K562 (cell line): ENCODE results near the gene CLCN1. TPM values are rescaled to one million over a fixed set of nuclear protein-coding genes. Genes with fewer than 3 reads are reported as not detected.

Experiments used
- COPS2 ChIP-seq: fragments of 450-650 bp; conservative IDR thresholded peaks from 2 replicates; pipeline ENCODE4 v1.6.1; 2016; ENCODE audit warnings: mild to moderate bottlenecking, moderate library complexity
- MXI1 ChIP-seq: IDR thresholded peaks from 2 replicates; pipeline ENCODE4 v1.6.1; 2011; ENCODE audit warnings: low read depth, mild to moderate bottlenecking, improper control_type of control experiment, low read length
- NFATC3 ChIP-seq: fragments of 450-650 bp; IDR thresholded peaks from 2 replicates; pipeline ENCODE4 v1.6.1; 2017; ENCODE audit warnings: mild to moderate bottlenecking
- RB1 ChIP-seq: fragments of 450-650 bp; IDR thresholded peaks from 2 replicates; pipeline ENCODE4 v1.6.1; 2017; ENCODE audit warnings: low read depth, mild to moderate bottlenecking
- RBM22 ChIP-seq: fragments of 200-400 bp; formaldehyde crosslinking; IDR thresholded peaks from 2 replicates; pipeline ENCODE4 v1.6.1; 2018; ENCODE audit warnings: low read length, low read depth; ENCODE audit not compliant: poor library complexity, severe bottlenecking
- ZBTB40 ChIP-seq, 2 experiments: fragments of 450-650 bp in 1 of 2; sonication (generic) in 1 of 2; formaldehyde crosslinking in 1 of 2; IDR thresholded peaks; 2 replicates each; pipeline versions ENCODE4 v1.7.1 to v1.9.0; 2016 to 2022; ENCODE audit warnings: inconsistent platforms in 1 of 2, mild to moderate bottlenecking in 1 of 2, missing genetic modification reagents in 1 of 2
- ZFP36 ChIP-seq: fragments of 150-350 bp; IDR thresholded peaks from 2 replicates; pipeline ENCODE4 v1.6.1; 2018; ENCODE audit warnings: low read length, low read depth; ENCODE audit not compliant: partially characterized antibody
- ZMIZ1 ChIP-seq, 2 experiments: fragments of 150-350 bp in 1 of 2; IDR thresholded peaks; 2 replicates each; pipeline ENCODE4 v1.6.1; 2012 to 2016; ENCODE audit warnings: low read depth in 2 of 2, low read length in 2 of 2, mild to moderate bottlenecking in 1 of 2, moderate library complexity in 1 of 2
- ZNF384 ChIP-seq: IDR thresholded peaks from 2 replicates; pipeline ENCODE4 v1.6.1; 2012; ENCODE audit warnings: low read depth, low read length, improper control_type of control experiment
- ZNF449 ChIP-seq: fragments of 250-450 bp; sonication (Bioruptor Pico); IDR thresholded peaks from 2 replicates; pipeline ENCODE4 v1.8.0; 2022; ENCODE audit warnings: moderate library complexity, mild to moderate bottlenecking, inconsistent platforms
- ZNF511 ChIP-seq: sonication (generic); formaldehyde crosslinking; IDR thresholded peaks from 2 replicates; pipeline ENCODE4 v1.8.0; 2022; ENCODE audit warnings: mild to moderate bottlenecking, missing genetic modification reagents
- polyA plus RNA-seq, 8 experiments: library from polyadenylated mRNA; depleted of rRNA in 4 of 8; stranded (reverse) in 5 of 8; unstranded in 3 of 8; fragments of >200 nt; fragmentation: Nextera tagmentation in 2 of 8; fragmentation: Illumina TruSeq in 1 of 8; extraction: Ambion mirVana in 2 of 8; extraction: Trizol in 1 of 8; gene quantifications; 2 replicates each; pipeline versions ENCODE4 v1.2.1 to v1.2.3, GENCODE V29; 2011 to 2014; ENCODE audit warnings: inconsistent platforms in 1 of 8, missing spikeins in 1 of 8
- total RNA-seq, 7 experiments: library from RNA; depleted of rRNA in 6 of 7; stranded (reverse); fragments of >200 nt in 6 of 7; fragmentation: Illumina TruSeq in 2 of 7; extraction: Trizol in 2 of 7; gene quantifications; 2 replicates each; pipeline versions ENCODE4 v1.2.1 to v1.2.3, GENCODE V29; 2011 to 2021; ENCODE audit warnings: low replicate concordance in 1 of 7

The CLCN1 gene
- total and polyA plus RNA-seq, 9 of the 15 experiments (the other 6 are each of a cell fraction or from before 2014, with no cell fraction given): 0.01 to 0.11 (median 0.04) TPM; not detected in 4

- TF ChIP-seq ZMIZ1 (IDR thresholded peaks at IDR 0.05; ENCODE audit: low read depth in 2 of 2, low read length in 2 of 2) (no peak), MXI1 (no peak), ZNF384 (no peak), NFATC3 (no peak), ZNF511 (no peak), ZFP36 (peak; percentile 24), COPS2 (no peak), ZBTB40 (IDR thresholded peaks at IDR 0.05) (no peak), ZBTB40 (CRISPR knock-in tag; IDR thresholded peaks at IDR 0.05) (no peak), ZNF449 (CRISPR knock-in tag) (peak; percentile 99), RB1 (no peak), RBM22 (no peak)
Measured at GRCh38 chr7:143369678-143370651, 54.1 kb downstream of the CLCN1 start (continued).
